GM18502 (cell line): ENCODE measurements around the gene MYO1C.
A peak's percentile ranks its signal among the peaks of the same experiment; 100 is the strongest.
"Not testable (repeated sequence)": the region's sequence is repeated elsewhere in the genome, so short reads cannot be mapped to it uniquely, and the experiment has no call there.

Experiments used
- ATAC-seq: cut with Tn5 transposase; IDR thresholded peaks from one replicate; pipeline ENCODE4 v1.9.1; 2021; ENCODE audit warnings: mild to moderate bottlenecking; ENCODE audit not compliant: unreplicated experiment, poor library complexity

MYO1C gene, protein sequence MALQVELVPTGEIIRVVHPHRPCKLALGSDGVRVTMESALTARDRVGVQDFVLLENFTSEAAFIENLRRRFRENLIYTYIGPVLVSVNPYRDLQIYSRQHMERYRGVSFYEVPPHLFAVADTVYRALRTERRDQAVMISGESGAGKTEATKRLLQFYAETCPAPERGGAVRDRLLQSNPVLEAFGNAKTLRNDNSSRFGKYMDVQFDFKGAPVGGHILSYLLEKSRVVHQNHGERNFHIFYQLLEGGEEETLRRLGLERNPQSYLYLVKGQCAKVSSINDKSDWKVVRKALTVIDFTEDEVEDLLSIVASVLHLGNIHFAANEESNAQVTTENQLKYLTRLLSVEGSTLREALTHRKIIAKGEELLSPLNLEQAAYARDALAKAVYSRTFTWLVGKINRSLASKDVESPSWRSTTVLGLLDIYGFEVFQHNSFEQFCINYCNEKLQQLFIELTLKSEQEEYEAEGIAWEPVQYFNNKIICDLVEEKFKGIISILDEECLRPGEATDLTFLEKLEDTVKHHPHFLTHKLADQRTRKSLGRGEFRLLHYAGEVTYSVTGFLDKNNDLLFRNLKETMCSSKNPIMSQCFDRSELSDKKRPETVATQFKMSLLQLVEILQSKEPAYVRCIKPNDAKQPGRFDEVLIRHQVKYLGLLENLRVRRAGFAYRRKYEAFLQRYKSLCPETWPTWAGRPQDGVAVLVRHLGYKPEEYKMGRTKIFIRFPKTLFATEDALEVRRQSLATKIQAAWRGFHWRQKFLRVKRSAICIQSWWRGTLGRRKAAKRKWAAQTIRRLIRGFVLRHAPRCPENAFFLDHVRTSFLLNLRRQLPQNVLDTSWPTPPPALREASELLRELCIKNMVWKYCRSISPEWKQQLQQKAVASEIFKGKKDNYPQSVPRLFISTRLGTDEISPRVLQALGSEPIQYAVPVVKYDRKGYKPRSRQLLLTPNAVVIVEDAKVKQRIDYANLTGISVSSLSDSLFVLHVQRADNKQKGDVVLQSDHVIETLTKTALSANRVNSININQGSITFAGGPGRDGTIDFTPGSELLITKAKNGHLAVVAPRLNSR

DNA sequence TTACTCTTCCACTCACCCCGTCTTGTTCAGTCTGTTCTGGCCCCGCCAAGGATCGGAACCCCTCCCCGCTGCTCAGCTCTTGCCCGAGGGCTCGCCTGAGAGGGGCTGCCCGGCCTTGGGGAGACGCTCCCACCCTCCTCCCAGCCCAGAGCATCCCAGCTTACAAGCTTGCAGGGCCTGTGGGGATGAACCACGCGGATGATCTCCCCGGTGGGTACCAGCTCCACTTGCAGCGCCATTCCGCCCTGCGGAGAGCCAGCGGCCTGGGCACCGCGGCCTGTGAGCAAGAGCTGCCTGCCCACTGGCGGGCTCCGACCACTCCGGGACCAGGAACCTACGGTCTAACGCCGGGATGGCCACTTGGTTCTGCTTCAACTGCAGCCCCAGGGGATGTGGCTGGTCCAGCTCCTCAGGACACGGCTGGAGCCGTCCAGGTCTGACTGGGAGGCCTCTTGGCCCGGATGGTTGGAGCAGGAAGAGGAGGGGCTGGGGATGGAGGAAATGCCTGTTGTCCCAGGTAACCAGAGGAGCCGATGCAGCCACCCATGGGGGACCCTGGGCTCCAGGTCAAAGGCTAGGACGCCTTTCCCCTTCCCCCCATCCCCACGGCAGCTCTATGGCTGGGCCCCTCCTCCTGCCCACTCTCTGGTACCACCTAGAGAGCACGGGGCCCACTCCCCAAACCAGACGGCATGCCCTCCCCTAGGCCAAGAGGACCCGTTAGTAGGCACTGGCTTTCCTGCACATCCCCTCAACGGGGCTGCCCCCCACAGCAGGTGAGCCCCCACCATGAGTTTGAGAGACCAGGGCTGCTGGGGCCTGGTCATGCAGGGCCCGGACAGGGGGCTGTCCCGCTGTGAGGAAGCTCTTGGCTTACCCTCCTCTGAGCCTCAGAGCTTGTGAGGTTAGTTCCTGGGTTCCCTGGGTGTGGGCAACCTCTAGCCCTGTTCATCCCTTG is at the start of gene MYO1C:
Gene MYO1C, minus strand, starts transcription at position 438 of the 958 bp plus-strand sequence. Its CDS starts 199 bp downstream, at position 239.
- no peak for ATAC-seq

DNA sequence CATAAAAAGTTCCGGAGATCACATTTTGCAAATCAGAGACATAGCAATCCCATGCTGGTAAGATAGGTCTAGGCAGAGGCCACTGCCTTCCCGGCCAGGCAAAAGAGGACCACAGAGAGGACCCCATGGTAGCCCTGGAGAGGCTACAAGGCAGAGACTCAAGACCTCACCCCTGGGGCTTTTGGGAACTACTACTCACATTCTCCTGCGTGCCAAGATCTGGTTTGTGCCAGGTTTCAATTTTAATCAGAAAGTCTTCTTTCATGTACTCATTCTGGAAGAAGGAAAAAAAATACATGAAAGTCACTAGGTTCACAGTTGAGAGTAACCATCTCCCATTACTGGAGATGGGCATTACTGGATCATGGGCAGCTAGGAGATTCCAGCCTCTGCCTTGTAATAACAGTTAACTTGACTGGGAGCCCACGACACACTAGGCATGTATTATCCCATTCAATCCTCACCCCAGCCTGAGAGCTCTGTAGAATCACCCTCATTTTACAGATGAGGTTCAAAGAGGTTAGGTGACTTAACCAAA is 49.0 kb upstream of the MYO1C start:
- ATAC-seq: no peak

DNA sequence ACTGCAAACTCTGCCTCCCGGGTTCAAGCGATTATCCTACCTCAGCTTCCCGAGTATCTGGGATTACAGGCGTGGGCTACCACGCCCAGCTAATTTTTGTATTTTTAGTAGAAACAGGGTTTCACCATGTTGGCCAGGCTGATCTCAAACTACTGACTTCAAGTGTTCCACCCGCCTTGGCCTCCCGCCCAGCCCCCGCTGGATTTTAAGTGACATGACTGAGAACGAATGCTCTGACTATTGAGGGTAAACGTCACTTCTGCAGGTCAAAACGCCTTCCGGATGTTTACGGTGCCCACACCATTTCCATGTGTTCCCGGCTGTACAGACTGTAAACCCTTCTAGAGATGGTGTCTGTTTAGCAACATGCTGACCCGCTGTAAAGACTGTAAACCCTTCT is 47.3 kb upstream of the MYO1C start:
- ATAC-seq: no peak

DNA sequence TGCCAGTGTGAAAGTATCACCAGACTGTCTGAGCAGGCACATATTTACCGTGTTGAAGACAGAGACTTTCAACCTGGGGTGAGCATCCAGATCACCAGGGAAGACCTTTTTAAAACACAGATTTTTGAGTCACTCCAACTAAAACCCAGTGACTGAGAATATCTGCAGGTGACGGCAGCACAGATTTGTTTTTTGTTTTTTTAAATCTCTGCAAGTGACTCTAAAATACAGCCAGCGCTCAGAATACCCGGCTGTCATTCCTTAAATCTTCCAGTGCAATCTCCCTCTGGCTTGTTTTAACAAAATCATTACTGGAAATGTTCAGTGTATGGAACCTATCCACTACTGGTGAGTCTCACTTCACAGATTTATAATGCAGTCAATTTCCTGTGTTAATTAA is 43.3 kb upstream of the MYO1C start:
- ATAC-seq: no peak

DNA sequence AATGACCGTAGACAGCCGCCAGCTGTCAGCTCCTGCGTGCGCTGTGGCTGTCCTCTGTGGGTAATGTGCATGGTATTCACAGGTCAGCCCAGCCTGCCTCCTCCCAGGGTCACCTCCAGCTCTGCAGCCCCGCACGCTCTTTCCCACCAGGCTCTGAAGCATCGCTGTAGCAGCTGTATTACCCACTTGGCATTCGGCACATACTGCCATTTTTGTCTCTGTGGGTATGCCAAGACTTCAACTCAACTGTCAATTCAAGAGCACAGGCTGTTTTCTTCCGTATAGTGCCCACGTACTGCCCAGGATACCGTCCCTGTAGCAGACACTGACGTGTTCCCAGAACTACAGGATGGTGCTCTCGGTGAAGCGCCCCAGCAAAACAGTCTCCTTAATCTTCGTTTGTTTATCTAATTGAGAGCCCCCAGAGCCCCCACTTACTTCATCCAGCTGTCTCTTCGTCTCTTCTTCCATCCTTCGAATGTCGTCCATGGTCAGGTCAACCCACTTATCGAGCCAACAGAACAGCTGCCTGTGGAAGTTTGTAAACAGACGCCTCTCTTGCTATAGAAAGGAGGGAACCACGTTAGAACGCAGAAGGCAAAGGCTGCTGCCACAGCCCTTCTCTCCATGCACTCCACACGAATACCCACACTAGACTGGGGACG is 41.3 kb upstream of the MYO1C start:
- no peak for ATAC-seq

DNA sequence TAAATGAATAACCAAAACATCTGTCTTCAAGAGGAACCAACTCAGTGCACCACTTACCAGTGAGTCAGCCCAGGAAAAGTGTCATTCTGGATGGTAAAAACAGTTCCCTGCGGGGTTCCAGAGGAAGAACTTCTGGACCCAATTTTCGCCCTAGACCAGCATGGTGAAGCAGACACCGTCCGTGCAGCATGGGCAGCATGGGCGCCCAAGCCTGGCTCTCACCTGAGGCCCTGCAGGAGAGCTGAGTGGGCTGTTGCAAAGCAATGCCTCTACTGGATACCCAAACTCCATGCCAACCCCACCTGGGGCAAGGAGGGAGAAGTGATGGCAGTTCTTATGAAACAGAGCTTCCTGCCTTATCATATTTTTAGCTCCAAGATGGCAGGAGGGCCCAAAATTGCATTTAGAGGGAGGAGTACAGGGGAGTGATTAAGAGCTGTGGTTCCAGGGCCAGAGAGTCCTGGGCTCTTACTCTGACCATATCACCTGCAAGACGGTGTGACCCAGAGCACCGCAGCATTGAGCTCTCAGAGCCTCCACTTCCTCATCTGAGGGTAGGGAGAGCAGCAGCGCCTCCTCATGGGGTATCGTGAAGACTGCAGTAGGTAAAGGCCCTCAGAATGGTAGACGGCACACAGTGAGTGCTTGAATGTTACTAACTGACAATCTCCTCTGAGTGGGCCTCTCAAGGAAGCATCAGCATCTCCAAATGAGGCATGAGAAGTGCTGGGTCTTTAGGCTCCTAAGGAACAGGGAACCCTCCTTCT is 40.5 kb upstream of the MYO1C start:
- no peak for ATAC-seq

DNA sequence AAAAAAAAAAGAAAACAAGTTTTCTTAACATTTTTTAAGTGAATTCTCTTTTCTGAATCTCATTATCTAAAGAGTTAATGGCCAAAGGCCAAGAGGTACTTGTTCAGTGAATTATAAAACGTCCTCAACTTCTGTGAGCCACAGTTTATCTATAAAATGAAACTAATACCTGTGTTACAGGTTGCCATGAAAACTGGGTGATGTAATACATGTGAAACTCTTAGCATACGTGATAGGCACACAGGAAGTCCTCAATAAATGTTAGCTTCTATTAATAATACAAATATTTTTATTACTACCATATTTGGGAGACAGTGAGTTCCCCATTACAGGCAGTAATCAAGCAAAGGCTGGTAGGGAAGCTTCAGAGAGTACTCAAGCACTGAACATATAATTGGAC is 37.4 kb upstream of the MYO1C start:
- ATAC-seq: no peak

DNA sequence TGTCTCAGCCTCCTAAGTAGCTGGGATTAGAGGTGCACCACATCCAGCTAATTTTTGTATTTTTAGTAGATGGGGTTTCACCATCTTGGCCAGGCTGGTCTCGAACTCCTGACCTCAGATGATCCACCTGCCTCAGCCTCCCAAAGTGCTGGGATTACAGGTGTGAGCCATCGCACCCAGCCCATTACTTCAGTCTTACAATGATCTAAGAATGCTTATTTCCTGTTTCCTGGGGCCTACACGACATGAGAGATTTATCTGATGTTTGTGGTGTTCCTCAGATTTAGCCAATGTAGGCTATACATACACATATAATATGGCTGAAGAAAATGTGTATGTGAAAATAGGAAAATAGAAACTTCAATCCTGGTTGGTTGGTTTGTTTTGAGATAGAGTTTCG is 34.4 kb upstream of the MYO1C start:
- ATAC-seq: not testable (repeated sequence)

DNA sequence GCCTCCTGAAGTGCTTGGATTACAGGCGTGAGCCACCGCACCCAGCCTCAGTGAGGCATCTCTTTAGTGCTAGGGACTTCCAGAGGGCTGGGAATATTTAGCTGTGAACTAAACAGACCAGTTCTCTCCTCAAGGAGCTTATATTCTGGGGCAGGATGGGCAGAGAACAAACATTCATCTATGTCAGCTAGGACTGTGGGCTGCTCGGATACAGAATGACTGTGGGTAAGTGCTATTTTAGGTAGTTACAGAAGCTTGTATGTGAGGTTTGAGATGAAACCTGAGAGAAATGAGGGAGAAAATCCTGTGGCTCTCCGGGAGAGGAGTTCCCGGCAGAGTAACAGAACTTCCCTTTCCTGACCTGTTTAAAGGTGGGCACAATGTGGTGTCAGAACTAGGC is 30.1 kb upstream of the MYO1C start:
- no peak for ATAC-seq

DNA sequence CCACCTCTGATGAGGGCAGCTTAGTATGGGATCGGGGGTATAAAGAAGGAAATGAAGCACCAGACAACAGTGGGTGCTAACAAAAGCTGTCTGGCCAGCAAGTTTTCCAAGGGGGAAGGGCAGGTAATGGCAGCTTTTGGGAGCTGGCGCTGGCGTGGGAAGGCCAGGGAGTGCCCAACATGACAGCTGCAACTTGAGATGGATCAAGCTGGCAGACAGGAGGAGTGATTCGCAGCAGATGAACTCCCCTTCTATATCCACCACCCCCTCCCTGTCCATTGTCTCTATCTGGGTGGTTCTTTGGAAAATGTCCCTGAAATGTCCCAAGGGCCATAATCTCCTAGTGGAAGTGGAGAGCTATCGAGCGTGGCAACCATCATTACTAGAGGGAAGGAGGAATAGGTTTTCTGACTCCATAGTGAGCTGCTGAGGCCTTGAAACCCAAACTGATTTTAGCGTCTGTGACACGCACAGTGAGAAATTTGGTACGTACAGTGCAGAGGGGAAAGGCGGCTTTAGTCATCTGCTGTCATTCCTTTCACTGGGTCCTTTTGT is 28.7 kb upstream of the MYO1C start:
- ATAC-seq: no peak

DNA sequence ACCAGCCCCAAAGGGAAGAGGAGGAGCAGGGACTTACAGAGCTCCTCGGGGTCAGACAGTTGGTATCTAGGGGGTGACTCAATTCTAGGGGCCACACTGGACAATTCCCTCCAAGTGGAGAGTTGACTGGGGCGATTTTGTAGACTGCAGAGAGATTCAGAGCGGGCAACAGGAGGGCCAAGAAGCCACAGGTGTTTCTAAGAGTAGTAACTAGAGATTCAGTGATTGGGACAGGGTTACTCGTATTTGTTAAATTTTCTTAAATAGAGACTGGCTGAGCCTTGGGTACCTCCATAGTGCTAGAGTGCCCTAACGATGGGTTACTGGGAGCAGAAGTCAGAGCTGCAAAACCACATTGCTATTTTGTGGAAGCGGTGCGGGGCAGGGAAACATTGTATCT is 27.2 kb upstream of the MYO1C start:
- ATAC-seq: no peak

DNA sequence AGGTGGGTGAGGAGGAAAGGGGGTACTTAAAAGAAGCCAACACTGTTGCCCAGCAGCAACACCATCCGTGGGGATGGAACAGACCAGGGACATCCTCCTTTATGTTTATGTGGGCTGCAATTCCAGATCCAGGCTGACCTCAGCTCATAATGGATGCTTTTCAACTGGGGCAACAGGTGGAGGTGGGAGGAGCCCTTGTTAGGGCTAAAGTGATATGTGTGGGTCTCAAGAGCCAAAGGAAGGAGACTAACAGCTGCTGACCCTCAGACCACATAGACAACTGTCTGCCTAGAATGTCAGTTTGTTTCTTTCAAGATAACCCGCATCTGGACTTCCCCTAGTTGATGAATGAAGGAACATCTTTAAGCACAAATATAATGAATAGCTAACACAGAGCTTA is 25.9 kb upstream of the MYO1C start:
- no peak for ATAC-seq

DNA sequence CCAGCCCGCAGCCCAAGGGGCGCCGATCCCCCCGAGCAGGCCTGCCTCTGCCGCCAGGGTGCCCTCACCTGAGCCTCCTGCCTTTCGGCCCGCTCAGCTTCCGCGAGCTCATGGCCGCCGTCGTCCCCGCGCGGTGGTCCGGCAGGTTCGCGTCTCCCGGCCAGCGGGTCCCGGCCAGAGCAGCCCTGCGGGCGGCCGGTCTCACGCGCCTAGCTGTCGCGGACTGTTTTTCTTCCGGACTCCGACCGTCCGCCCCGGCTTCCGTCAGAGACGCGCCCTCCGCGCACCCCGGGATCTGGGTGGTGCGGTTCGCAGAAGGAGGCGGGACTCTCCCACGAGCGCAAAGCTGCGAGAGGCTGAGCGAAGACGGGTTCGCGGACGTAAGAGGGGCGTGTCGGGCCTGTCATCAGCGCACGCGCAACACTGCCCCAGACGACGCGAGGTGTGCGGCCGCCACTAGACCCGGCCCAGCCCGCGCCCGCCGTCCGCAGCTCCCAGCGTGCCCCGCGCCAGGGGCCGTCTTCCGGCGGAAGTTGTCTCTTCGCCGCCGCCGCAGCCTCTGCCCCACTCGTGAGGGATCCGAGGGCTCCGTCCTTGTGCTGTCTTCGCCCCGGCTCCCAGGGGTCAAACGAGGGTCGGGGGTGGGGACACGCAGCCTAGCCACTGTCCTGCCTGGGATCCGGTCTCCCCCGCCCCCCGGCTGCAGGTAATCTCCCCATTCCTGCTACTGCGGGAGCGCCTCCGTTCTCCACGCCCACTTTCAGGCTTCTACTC is 24.1 kb upstream of the MYO1C start, which contains the start of gene INPP5K:
Gene INPP5K, minus strand, starts transcription at position 225 of the 774 bp plus-strand sequence. Its CDS starts 113 bp downstream, at position 112.
- peak; percentile 89 for ATAC-seq

DNA sequence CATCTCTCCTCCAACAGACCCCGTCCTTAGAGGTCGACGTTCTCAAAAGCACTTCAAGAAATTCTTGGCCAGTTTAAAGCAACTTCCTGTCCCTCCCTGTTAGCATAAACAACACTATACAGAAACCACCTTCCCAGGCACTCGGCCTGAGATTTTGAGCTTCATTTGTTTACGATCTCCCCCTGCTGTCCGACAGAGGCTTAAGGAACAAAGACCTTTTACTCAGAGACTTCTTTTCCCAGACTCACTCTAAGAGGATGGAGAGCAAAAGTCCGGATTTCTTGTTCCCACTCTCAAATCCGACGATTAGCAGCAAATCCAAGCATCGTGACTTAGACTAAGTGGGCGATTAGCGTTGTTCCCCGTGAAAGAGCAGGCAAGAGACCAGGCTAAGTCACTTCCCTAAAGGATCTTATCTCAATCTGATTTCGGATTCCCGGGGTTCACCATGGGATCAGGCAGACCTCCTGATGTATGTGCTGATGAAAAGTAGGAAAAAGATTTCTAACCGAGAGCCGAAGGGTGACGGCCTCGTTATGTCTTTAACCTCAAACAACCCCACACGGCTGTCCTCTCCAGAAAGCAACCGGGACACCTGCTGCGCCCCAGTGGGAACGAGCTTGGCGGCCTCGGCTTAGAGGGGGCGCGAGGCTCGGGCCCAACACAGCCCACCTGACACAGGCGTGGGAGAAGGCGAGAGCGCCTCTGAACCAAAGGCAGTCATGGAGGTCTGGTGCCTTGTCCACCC is 23.3 kb upstream of the MYO1C start:
- no peak for ATAC-seq

DNA sequence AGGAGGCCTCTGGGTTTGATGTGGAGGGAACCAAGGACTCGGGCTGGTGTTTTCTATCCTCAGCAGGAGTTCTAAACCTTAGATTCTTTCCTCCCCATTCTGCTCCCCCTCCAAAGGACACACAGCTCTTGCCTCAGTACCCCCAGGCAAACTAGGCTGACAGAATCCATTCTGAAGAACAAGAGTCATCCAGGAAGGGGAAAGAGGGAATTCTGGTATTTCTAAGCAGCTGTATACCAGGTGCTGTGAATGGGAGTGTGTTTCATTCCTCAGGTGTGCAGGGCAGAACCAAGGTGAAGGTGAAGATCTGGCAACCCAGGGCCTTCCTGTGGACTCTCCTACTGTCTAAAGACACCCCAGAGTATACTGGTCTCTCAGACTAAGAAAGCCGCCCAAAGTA is 19.9 kb upstream of the MYO1C start:
- no peak for ATAC-seq

DNA sequence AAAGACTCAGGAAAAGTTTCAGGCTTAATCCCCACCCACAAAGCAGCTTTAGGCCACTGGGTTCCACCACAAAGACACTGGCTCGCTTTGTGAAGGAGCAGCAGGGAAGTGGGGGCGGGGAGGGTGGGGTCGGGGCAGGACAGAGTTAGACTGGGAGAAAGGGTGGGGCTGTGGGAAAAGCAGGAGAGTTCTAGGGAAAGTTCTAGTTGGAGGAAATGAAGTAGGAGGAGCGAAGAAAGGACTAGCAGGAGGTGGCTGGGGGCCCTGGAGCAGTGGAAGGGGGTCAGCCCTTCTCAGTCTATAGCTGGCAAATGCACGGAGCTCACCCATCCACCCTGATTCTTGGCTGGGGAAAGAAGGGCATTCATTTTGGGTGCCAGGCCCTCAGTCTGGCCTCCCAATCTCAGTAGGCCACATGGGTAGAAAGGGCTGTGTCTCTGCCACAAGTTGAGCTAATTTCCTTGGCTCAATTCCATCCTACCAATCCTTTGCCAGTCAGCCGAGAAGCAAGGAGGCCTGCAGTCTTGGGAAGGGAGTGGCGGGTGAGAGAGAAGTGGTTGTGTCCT is 19.4 kb upstream of the MYO1C start:
- ATAC-seq: no peak
